Stimulated activated CD4-positive, alpha-beta T cell treated with anti-CD3 and anti-CD28 coated beads, TNF-alpha, amount 100 ng/mL, for 4 hours (primary cell): ENCODE measurements around the gene PTBP3.
"Not testable (repeated sequence)": the region's sequence is repeated elsewhere in the genome, so short reads cannot be mapped to it uniquely, and the experiment has no call there.

Source experiments
- DNase-seq, 3 experiments: peaks; one replicate each; pipeline ENCODE4 v3.0.0-alpha.2; 2020; ENCODE audit warnings: low read depth in 3 of 3

PTBP3 gene

DNA sequence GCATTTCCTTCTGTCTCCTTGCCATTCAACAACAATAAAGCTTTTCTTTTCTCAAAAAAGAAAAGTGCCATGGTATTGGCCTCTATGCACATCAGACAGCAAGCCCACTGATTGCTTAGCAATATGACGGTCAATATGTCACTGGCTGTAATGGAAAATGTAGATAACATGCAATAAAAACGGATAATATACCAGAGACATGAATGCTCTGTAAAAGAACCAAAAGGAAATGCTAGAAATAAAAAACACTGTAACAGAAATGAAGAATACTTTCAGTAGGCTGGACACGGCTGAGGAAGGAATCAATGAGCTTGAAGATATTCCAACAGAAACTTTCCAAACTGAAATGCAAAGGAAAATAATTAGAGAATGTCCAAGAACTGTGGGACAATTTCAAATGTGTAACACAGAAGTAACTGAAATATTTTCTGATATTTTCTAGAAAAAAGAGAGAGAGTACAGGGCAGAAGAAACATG, 10.0 kb downstream of the PTBP3 start:
- no peak for DNase-seq

GRCh38 chr9:112322701-112323377, 10.6 kb downstream of the PTBP3 start:
- no peak for DNase-seq

GRCh38 chr9:112316258-112316943, 17.0 kb downstream of the PTBP3 start:
- DNase-seq = no peak

- no peak for DNase-seq
Measured at GRCh38 chr9:112315331-112316257, 17.8 kb downstream of the PTBP3 start.

GRCh38 chr9:112312139-112312538, 21.3 kb downstream of the PTBP3 start:
- DNase-seq = no peak

- DNase-seq = no peak
Measured at GRCh38 chr9:112311497-112311896, 21.9 kb downstream of the PTBP3 start.

DNA sequence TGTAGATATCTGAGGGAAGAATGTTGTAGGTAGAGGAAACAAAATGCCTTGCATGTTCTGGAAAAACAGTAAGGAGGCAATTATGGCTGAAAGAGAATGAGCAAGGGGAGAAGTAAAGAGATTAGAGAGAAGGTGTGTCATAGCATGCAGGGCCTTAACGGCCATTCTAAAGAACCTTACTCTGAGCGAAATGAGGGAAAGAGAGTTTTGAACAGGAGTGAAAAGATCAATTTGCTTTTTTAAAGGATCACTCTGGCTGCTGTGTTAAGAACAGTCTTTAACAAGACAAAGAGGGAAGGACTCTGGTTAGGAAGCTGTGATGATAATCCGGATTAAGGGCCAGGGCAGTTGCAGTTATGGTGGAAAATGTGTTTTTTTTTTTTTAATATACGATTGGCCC, 22.6 kb downstream of the PTBP3 start:
- DNase-seq = no peak

- DNase-seq = no peak
Measured at GRCh38 chr9:112308588-112308987, 24.8 kb downstream of the PTBP3 start.

DNA sequence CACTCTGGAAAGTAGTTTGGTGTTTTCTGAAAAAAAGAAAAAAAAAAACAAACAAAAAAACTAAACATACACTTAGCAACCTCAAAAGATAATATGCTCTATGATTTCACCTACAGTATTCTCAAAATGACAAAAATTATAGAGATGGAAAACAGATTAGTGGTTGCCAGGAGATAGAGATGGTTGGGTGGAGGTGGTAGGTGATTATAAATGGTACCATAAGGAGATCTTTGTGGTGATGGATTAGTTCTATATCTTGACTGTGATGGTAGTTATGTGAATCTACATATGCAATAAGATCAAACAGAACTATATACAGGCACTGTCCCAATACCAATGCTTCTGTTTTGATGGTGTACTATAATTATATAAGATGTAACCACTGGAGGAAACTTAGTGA, 32.0 kb downstream of the PTBP3 start:
- no peak for DNase-seq

DNA sequence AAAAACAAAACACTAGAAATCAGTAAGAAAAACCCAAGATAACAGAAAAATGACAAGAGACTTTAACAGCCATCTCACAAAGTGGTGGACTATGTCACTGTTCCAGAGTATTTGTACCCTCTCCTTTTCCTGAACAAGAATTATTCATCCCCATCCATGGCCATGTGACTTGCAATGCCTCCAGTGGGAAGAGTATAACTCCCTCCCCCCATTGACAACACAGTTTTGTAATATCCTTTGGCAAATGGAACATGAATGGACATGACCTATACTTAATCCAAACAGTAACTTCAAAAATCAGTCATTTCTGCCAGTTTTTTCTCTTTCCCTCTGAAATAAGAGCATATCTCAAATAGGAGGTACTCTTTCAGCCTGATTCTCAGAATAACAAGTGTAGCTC, 33.9 kb downstream of the PTBP3 start:
- no peak for DNase-seq

DNA sequence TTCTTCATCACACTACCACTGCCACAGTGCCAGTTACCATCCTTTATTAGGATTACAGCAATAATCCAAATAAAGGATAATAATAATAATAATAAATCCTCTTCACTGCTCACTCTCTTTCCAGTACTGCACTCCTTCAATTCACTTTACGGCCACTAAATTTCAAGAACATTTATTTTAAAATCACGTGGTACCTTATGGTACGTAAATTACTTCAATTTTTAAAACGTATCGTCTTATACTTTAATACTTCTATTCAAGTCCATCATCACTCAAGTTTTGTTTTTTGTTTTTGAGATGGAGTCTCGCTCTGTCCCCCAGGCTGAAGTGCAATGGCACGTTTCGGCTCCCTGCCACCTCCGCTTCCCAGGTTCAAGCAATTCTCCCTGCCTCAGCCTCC, 36.5 kb downstream of the PTBP3 start:
- DNase-seq = no peak

DNA sequence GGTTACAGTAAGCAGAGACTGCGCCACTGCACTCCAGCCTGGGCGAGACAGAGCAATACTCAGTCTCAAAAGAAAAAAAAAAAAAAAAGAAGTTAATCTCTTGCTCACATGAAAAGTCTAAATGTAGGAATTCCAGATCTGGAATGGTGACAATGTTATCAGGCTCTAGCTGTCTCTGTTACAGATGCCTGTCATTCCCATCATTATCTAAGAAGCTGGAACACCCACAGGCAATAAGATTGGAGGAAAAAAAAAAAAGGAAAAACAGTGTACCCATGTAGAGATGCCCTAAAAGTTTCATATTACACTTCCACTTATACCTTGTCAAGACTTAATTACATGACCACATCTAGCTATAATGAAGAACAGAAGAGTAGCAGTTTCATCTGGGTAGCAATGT, 38.2 kb downstream of the PTBP3 start:
- no peak for DNase-seq

DNA sequence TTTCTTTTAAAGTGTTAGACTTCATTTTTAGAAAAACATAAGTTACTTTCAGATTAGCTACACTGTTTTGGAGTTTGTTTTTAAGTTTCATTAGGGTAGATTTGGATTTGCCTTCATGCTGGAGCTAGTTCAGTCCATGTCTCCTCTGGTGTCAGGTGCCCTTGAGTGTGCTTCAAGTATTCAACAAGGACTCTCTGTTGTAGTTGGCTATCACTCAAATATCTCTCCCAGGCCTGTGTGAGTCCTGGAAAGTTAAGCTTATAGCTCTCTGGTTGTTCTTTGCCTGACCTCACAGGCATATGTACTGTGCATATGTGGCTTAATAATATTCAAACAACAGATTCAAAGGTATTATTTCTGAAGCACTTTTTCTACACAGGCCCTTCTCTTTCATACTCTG, 45.4 kb downstream of the PTBP3 start:
- no peak for DNase-seq

DNA sequence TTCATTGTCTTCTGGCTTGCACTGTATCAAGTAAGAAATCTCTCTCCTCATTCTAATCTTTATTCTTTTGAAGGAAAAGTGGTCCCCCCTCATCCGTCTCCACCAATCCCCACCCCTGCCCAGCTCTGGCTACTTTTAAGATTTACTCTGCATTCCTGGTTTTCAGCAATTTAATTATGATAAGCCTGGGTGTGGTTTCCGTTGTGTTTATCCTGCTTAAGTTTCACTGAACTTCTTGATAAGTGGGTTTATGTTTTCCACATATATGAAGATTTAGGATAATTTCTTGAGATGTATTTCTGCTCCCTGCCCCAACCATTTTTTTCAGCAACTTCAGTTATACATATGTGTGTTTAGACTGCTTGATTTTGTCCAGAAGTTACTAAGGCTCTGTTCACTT, 46.5 kb downstream of the PTBP3 start:
- no peak for DNase-seq

DNA sequence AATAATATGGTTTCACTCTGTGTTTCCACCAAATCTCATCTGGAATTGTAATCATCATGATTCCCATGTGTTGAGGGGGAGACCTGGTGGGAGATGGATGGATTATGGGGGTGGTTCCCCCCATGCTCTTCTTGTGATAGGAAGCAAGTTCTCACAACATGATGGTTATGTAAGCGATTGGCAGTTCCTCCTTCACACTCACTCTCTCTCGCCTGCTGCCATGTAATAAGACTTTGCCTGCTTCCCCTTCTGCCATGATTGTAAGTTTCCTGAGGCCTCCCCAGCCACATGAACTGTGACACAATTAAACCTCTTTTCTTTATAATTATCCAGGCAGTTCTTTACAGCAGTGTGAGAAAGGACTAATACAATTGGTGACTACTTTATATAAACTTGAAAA, 48.4 kb downstream of the PTBP3 start:
- DNase-seq = no peak

GRCh38 chr9:112283582-112284253, 49.7 kb downstream of the PTBP3 start:
- no peak for DNase-seq

DNA sequence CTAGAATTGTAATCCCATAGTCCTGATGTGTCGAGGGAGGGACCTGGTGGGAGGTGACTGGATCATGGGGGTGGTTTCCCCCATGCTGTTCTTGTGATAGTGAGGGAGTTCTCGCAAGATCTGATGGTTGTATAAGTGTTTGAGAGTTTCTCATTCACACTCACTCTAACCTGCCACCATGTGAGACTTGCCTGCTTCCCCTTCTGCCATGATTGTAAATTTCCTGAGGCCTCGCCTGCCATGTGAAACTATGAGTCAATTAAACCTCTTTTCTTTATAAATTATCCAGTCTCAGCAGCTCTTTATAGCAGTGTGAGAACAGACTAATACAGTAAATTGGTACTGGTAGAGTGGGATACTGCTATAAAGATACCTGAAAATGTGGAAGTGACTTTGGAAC, 50.6 kb downstream of the PTBP3 start:
- DNase-seq = not testable (repeated sequence)

DNA sequence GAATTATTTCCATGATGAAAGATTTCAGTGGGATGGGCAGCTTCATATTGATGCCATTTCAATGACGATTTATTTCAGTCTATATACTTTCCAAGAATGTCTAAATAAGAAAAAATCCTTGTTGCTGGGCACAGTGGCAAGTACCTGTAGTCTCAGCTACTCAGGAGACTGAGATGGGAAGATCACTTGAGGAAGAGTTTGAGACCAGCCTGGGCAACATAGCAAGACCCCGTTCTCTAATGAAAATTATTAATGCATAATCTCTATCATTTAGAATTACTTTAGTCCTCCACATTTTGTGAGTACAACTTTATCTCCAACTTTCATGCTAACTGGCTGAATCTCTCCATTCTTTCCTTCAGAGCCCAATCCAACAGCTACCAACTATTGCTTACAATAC, 52.5 kb downstream of the PTBP3 start:
- DNase-seq = no peak

DNA sequence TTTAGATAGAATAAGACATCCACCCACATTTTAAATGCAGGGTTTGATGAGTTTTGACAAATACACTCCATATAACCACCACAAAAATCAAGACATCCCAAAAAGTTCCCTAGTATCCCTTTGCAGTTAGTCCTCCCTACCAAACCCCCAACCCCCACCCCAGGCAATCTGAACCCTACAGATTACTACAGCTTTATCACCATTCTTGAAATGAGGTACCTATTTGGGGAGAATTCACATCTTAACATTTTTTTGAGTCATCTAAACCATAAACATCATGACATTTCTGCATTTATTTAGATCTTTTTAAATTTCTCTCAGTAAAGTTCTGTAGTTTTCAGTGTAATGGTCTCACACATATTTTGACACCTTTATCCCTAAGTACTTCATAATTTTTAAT, 53.9 kb downstream of the PTBP3 start:
- DNase-seq = no peak

DNA sequence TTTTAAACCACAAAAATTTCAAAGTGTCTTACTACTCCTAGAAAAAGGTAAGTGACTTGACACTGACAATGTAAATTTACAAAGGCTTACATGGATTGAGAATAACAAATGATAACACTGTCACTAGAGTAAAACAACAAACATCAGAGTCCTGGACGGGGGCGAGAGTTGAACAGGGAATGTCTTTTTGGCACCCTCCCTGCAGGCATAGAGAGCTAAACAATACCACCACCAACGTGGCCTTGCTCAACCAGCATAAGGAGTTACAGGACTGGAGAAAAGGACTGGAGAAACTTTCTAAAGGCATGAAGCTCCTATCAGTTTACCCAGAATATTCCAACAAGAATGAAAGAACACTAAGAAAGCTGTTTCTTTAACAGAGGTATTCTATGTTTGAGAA, 55.3 kb downstream of the PTBP3 start:
- DNase-seq = no peak

DNA sequence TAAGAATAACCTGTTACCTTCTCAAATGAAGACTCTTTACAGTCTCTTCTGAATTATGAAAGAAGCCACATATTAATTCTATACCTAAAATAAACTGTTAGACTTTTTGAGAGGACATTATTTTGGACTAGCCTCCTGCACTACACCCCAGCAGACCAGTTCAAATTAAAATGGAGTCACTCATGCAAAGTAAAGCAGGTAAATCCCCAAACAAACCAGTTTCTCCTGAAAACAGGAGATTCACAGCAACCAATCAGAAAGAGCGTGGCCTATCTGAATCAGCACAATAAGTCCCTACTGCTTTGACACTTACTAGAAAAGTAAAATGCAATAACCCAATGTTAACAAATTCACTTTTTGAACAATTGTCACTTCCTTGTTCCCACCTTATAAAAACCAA, 58.8 kb downstream of the PTBP3 start:
- DNase-seq = no peak

DNA sequence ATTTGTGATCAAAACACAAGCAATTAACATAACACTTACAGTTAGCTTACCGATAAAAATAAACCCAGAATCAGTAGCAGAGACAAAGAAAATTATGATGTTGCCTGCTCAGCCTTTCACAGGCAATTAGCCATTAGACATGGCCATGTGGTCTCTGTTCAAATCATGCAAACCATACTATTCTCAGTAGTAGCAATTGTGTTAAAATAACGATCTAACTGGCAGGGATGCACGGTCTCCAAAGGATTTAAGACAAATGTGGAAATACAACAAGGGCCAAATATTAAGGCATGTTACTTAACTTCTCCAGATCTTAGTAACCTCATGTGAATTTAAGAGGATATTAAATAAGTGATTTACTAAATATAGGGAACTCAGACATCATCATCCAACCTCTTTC, 59.5 kb downstream of the PTBP3 start:
- no peak for DNase-seq
